NOMO-1 treated with DMSO at 0.1 percent for 48 hours (cell line): ENCODE measurements around the gene EEF2K.

Experiments
- DNase-seq: peaks from one replicate; lab custom pipeline; 2025; ENCODE audit not compliant: unreplicated experiment; lab: John Stamatoyannopoulos, UW

EEF2K gene

DNA sequence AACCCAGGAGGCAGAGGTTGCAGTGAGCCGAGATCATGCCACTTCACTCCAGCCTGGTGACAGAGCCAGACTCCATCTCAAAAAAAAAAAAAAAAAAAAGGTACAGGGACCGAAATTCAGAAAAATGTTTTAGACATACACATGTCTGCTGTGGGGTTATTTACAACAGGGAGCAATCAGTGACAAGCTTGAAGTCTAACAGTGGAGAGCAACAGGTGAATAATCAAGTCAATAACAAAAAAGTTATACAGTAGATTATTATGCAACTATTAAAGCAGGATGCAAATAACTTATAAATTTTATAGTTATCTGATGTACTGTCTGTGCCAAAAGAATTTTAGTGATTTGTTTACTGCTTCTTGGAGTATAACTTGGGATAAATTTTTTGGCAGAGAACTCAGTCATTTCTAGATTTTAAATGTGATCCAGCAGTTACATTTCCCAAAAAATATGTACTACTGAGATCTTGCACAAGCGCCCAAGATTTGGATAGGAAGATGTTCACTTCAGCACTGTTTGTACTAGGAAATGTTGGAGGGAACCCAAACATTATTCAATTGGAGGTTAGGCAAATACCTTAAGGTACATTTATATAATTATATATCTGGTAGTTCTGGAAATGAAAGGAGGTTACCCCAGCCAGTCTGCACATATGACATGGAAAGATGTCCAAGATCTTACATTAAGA is 34.1 kb downstream of the EEF2K start:
- no peak for DNase-seq

GRCh38 chr16:22250522-22250921 is 44.4 kb downstream of the EEF2K start:
- DNase-seq: no peak

- DNase-seq: no peak
Observed at GRCh38 chr16:22252317-22252716, 46.2 kb downstream of the EEF2K start.

DNA sequence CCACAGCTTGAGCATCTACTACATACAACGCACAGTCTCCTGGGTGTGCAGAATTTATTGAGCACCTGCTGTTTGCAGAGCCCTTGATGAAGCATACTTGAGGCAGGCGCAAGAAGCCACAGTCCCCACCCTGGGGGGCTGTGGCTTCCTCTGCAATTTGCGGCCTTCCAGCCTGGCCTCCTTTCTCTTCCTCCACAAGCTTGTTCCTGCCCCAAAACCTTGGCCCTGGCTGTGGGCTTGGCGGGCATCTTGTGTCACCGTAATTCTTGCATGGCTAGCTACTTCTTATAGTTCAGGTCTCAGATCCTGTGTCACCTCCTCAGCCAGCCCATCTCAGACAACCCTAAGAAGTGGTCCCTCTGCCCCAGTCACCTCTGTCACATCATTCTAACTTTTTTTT is 47.2 kb downstream of the EEF2K start:
- no peak for DNase-seq

DNA sequence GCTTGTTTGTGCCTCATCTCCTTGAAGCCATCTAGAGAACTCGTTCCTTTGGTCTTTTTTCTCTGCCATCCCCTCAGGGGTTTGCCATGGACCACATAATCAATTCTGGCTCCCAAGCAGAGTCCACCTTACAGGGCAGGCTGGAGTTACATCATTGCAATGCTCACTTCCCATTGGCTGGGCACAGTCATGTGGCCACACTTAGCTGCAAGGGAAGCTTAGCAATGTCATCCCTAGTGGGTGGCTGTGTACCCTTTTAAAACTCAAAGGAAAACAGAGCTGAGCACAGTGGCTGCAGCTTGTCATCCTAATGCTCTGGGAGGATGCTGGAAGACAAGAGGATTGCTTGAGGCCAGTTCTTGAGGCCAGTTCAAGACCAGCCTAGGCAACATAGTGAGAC is 49.3 kb downstream of the EEF2K start:
- DNase-seq: no peak

- DNase-seq: no peak
Observed at GRCh38 chr16:22257440-22257839, 51.4 kb downstream of the EEF2K start.

GRCh38 chr16:22260490-22260889 is 54.4 kb downstream of the EEF2K start:
- no peak for DNase-seq

DNA sequence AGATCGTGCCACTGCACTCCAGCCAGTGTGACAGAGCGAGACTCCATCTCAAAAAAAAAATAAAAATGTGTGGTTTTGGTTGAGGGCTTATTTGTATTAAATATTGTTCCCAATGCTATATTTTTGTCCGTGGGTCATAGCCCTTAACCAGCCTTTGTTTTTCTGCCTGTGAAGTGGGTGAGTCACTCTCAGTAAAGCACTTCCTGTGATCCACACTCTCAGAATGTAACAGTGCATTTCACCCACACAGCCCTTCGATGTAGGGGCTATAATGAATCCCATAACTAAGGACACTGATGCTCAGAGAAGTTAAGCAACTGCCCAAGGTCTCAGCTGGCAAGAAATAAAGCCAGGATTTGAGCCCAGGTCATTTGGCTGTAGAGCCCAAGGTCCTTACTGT is 56.4 kb downstream of the EEF2K start:
- no peak for DNase-seq

DNA sequence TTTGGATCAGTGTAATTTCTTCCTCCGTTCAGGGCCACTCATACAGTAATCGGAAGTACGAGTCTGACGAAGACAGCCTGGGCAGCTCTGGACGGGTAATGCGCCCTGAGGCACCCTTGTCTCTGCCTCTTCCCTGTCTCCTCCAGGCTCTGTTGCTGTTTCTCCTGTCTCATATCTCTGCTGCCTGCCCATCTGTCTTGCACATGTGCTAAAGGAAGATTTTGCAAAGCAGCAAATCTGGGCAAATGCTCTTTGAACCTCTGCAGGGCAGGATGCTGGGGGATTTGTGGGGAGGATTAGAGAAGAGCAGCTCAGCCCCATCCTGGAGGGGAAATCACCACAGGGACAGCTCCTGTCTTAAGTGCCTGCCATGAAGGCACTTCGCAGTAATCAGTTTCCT is 58.7 kb downstream of the EEF2K start:
- no peak for DNase-seq

- no peak for DNase-seq
Observed at GRCh38 chr16:22265351-22265750, 59.3 kb downstream of the EEF2K start.

GRCh38 chr16:22266546-22266945 is 60.5 kb downstream of the EEF2K start:
- DNase-seq: no peak

GRCh38 chr16:22267764-22268163 is 61.7 kb downstream of the EEF2K start:
- no peak for DNase-seq

- DNase-seq: no peak
Observed at GRCh38 chr16:22270525-22270924, 64.4 kb downstream of the EEF2K start.

- no peak for DNase-seq
Observed at GRCh38 chr16:22272870-22273650, 67.0 kb downstream of the EEF2K start.

DNA sequence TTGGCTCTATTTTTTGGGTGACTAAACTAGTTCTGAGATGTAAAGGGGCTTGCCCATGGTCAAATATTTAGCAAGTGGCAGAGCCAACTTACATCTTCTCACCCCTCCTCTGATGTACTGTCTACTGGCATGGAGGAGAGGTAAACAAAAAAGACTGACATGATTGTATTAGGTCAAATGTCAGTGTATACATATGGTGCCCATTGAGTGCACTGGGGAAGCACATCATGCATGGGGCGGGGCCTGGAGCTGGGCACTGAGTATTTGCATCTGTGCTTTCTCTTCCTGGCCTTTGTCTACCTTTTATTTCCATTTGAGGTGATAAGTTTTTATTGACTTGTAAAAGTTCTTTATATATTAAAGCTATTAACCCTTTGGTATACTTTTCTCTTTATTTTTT is 68.8 kb downstream of the EEF2K start:
- no peak for DNase-seq

DNA sequence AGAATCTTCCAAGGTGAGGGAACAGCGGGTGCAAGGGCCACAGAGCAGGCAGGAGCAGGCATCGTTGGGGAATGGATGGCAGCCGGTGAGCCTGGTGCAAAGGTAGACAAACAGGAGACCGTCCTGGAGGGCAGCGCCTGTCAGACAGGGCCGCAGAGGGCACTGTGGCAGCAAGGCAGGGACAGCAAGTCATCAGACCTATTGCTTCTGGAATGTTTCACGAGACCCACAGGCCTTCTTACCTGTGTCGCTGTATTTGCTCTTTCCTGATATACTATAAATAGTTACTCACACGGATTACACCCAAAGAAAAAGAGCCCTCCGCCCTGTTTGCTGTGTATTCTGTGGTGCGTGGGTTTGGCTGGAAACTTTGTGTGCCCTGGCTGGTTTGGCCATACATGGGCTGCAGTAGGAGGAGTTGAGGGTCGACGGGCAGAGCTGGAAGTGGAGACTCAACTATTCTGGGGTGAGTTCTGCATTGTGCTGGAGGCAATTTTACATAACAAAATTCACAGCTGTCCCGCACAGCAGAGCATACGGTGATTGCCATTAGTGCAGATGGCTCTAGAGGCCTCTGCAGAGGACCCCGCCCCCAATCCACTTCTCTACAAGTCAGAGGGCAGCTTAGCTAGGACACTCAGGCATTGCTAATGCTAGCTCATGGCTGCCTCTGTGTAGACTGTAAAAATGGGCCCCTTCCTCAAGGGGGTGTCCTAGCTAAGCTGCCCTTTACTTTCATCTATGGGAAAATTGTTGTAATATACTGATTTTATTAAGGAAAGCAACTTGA is 72.6 kb downstream of the EEF2K start:
- no peak for DNase-seq

DNA sequence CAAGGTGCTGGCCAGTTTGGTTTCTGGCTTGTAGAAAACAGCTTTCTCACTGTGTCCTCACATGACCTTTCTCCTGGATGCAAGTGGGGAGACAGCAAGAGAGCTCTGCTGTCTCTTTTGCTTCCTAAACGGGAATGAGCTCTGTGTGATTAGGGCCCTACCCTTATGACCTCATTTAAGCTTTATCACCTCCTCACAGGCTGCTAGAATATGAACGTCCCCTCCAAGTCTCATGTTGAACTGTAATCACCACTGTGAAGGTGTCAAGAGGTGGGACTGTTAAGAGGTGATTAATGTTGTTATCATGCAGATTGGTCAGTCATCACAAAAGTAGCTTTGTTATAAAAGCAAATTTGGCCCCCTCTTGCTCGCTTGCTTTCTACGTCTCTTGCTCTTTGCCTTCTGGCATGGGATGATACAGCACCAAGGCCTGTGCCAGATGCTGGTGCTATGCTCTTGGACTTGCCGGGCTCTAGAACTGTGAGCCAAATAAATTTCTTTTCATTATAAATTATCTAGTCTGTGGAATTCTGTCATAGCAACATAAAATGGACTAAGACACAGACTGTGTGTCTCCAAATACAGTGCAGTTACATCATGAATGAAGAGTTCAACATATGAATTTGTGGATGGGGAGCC is 76.3 kb downstream of the EEF2K start:
- no peak for DNase-seq

- DNase-seq: no peak
Observed at GRCh38 chr16:22284637-22285036, 78.6 kb downstream of the EEF2K start.

DNA sequence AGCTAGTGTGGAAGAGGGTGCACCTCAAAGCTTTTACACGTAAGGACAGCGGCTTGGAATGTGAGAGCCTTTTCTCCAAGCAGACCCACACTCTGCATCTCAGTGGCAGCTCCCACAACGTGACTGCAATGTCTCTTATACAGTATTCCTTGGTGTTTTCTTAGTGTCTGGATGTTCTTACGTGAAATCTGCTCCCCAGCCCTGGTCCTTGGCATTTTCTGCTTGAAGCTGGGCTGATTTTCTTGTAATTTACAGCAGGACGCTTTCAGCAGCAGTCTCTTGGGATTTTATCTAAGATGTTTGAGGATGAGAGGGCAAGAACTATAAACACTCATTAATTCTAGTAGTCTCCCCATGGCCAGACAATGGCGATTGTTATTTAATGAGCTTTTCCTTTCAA is 79.0 kb downstream of the EEF2K start:
- DNase-seq: no peak

DNA sequence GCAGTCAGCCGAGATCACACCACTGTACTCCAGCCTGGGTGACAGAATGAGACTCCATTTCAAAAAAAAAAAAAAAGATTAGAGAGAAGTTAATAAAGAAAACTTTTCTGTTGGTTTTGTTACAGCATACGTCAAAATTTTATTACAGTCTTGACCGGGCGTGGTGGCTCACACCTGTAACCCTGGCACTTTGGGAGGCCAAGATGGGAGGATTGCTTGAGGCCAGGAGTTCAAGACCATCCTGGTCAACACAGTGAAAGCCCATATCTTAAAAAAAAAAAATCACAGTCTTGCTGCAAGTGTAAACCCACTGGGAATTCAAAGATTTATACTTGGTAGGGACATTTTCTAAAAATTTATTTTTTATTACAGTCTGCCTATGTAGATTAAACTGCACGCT is 84.9 kb downstream of the EEF2K start:
- DNase-seq: no peak

DNA sequence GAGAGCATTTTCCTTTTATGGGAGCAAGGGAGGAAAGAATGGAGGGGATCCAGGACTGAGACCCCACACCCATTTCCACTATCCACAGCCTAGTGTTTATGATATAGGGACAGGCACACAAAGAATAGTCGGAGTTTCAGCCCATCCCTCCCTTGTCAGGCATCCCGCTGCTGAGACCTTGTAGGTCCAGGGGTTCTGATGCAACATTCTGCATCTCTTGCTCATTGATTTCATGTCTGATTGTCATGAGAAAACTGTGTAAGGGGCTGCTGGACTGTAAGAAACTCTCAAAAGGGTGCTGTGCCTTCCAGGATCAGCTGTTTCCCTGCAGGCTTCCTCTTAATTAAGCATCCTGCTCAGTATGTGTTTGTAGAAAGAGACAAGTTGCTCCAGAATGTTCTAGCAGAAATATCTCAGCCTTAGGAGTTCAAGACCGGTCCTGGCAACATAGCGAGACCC is 85.8 kb downstream of the EEF2K start:
- no peak for DNase-seq
